ENCODE results near the gene ZFYVE27. TPM values are rescaled to one million over a fixed set of nuclear protein-coding genes. Genes with fewer than 3 reads are reported as not detected.

The ZFYVE27 gene
- total RNA-seq, 2 experiments from 2014 or later, result 23.9 to 31.9 TPM

GRCh38 chr10:97770255-97770654 is 33.3 kb downstream of the ZFYVE27 start:
- ChIA-PET POLR2A (no interaction called here), CTCF (no interaction called here)
- Mint-ChIP-seq H3K4me1 (peaks cover 8% of the 10 kb centered on the region), H3K27me3 (peaks cover 46% of the 10 kb centered on the region), H3K27ac (no peak overlapping the region), H3K36me3 (ENCODE audit: low read depth) (peaks cover 2% of the 10 kb centered on the region), H3K9me3 (no peaks in the 10 kb centered on the region), H3K4me3 (no peak overlapping the region)
- no peak for DNase-seq

GRCh38 chr10:97771055-97771891 is 34.3 kb downstream of the ZFYVE27 start:
- DNase-seq, result no peak
- Mint-ChIP-seq H3K4me1 (peaks cover 8% of the 10 kb centered on the region), H3K4me3 (peak overlapping the region; percentile 16), H3K36me3 (ENCODE audit: low read depth) (peaks cover 2% of the 10 kb centered on the region), H3K27ac (no peak overlapping the region), H3K27me3 (peaks cover 46% of the 10 kb centered on the region), H3K9me3 (no peaks in the 10 kb centered on the region)
- ChIA-PET POLR2A (no interaction called here), CTCF (no interaction called here)

GRCh38 chr10:97771913-97772823 is 35.2 kb downstream of the ZFYVE27 start, which contains the start of gene SFRP5:
Gene SFRP5 (minus strand): TSS chr10:97771999. CDS start chr10:97771833, 166 bp downstream.
- Mint-ChIP-seq H3K27me3 (peaks cover 46% of the 10 kb centered on the region), H3K36me3 (ENCODE audit: low read depth) (peaks cover 2% of the 10 kb centered on the region), H3K4me1 (peaks cover 8% of the 10 kb centered on the region), H3K4me3 (peak within 1 kb of the TSS; percentile 16), H3K9me3 (no peaks in the 10 kb centered on the region), H3K27ac (peak within 1 kb of the TSS; percentile 42)
- ChIA-PET CTCF (interaction anchor here (1.0 to 1.7 kb wide), 3 partner anchors 12 to 24 kb away, joined by 3 to 6 read pairs (median 6); no protein-coding TSS in a partner anchor), POLR2A (no interaction called here)
- no peak for DNase-seq

- DNase-seq, result no peak
- CTCF ChIA-PET, result interaction anchor here (1.0 to 1.7 kb wide), 3 partner anchors 13 to 23 kb away, joined by 3 to 6 read pairs (median 6); no protein-coding TSS in a partner anchor
- H3K4me1 Mint-ChIP-seq, result peaks cover 8% of the 10 kb centered on the region
- H3K36me3 Mint-ChIP-seq (ENCODE audit: low read depth), result peaks cover 2% of the 10 kb centered on the region
- no peak overlapping the region for H3K4me3 Mint-ChIP-seq
- no peaks in the 10 kb centered on the region for H3K9me3 Mint-ChIP-seq
- POLR2A ChIA-PET, result no interaction called here
- no peak overlapping the region for H3K27ac Mint-ChIP-seq
- peaks cover 46% of the 10 kb centered on the region for H3K27me3 Mint-ChIP-seq
Observed at GRCh38 chr10:97773096-97773495, 36.2 kb downstream of the ZFYVE27 start.

- Mint-ChIP-seq H3K4me3 (no peak overlapping the region), H3K4me1 (peaks cover 8% of the 10 kb centered on the region), H3K36me3 (ENCODE audit: low read depth) (peaks cover 2% of the 10 kb centered on the region), H3K27ac (no peak overlapping the region), H3K9me3 (no peaks in the 10 kb centered on the region), H3K27me3 (peaks cover 40% of the 10 kb centered on the region)
- ChIA-PET CTCF (interaction anchor here (0.6 to 1.2 kb wide), 3 partner anchors 9 to 95 kb away, joined by 3 read pairs; no protein-coding TSS in a partner anchor), POLR2A (no interaction called here)
- DNase-seq, result no peak
Observed at GRCh38 chr10:97774811-97775294, 37.9 kb downstream of the ZFYVE27 start.

- Mint-ChIP-seq H3K27me3 (peaks cover 22% of the 10 kb centered on the region), H3K27ac (no peak overlapping the region), H3K4me3 (no peak overlapping the region), H3K9me3 (no peaks in the 10 kb centered on the region), H3K4me1 (peaks cover 20% of the 10 kb centered on the region), H3K36me3 (ENCODE audit: low read depth) (peaks cover 1% of the 10 kb centered on the region)
- POLR2A ChIA-PET, result no interaction called here
- CTCF ChIA-PET, result interaction anchor here (1.0 kb wide), 1 partner anchor 11 kb away, joined by 3 read pairs; no protein-coding TSS in a partner anchor
- no peak for DNase-seq
Observed at GRCh38 chr10:97777143-97777542, 40.2 kb downstream of the ZFYVE27 start.

GRCh38 chr10:97778452-97779302 is 41.7 kb downstream of the ZFYVE27 start:
- Mint-ChIP-seq H3K27ac (no peak overlapping the region), H3K27me3 (peaks cover 6% of the 10 kb centered on the region), H3K4me1 (peaks cover 26% of the 10 kb centered on the region), H3K36me3 (ENCODE audit: low read depth) (no peaks in the 10 kb centered on the region), H3K9me3 (no peaks in the 10 kb centered on the region), H3K4me3 (no peak overlapping the region)
- CTCF ChIA-PET, result interaction anchor here (0.5 to 0.9 kb wide), 3 partner anchors 12 to 91 kb away, joined by 3 read pairs; no protein-coding TSS in a partner anchor
- no peak for DNase-seq
- POLR2A ChIA-PET, result no interaction called here

- Mint-ChIP-seq H3K9me3 (no peaks in the 10 kb centered on the region), H3K4me3 (no peak overlapping the region), H3K4me1 (peaks cover 26% of the 10 kb centered on the region), H3K36me3 (ENCODE audit: low read depth) (no peaks in the 10 kb centered on the region), H3K27ac (no peak overlapping the region), H3K27me3 (peaks cover 2% of the 10 kb centered on the region)
- CTCF ChIA-PET, result interaction anchor here (0.5 to 0.9 kb wide), 2 partner anchors 41 to 90 kb away, joined by 3 read pairs; no protein-coding TSS in a partner anchor
- DNase-seq, result no peak
- POLR2A ChIA-PET, result no interaction called here
Observed at GRCh38 chr10:97779492-97779891, 42.6 kb downstream of the ZFYVE27 start.

- Mint-ChIP-seq H3K27me3 (peaks cover 2% of the 10 kb centered on the region), H3K27ac (no peak overlapping the region), H3K4me3 (no peak overlapping the region), H3K9me3 (no peaks in the 10 kb centered on the region), H3K36me3 (ENCODE audit: low read depth) (no peaks in the 10 kb centered on the region), H3K4me1 (peaks cover 26% of the 10 kb centered on the region)
- no peak for DNase-seq
- CTCF ChIA-PET, result interaction anchor here (0.8 to 0.9 kb wide), 2 partner anchors 13 to 24 kb away, joined by 3 to 4 read pairs; no protein-coding TSS in a partner anchor
- POLR2A ChIA-PET, result no interaction called here
Observed at GRCh38 chr10:97779975-97780374, 43.0 kb downstream of the ZFYVE27 start.

- Mint-ChIP-seq H3K27me3 (peaks cover 2% of the 10 kb centered on the region), H3K9me3 (no peaks in the 10 kb centered on the region), H3K4me1 (peaks cover 26% of the 10 kb centered on the region), H3K4me3 (no peak overlapping the region), H3K36me3 (ENCODE audit: low read depth) (no peaks in the 10 kb centered on the region), H3K27ac (peak overlapping the region; percentile 90)
- DNase-seq, result no peak
- CTCF ChIA-PET, result interaction anchor here (0.6 to 0.9 kb wide), 2 partner anchors 25 to 59 kb away, joined by 3 to 4 read pairs; no protein-coding TSS in a partner anchor
- POLR2A ChIA-PET, result interaction anchor here (0.6 kb wide), 1 partner anchor 16 kb away, joined by 3 read pairs; no protein-coding TSS in a partner anchor
Observed at GRCh38 chr10:97780841-97781617, 44.1 kb downstream of the ZFYVE27 start.

- H3K9me3 Mint-ChIP-seq, result no peaks in the 10 kb centered on the region
- DNase-seq, result peak; percentile 25
- H3K36me3 Mint-ChIP-seq (ENCODE audit: low read depth), result no peaks in the 10 kb centered on the region
- peaks cover 2% of the 10 kb centered on the region for H3K27me3 Mint-ChIP-seq
- H3K4me1 Mint-ChIP-seq, result peaks cover 26% of the 10 kb centered on the region
- H3K4me3 Mint-ChIP-seq, result no peak overlapping the region
- H3K27ac Mint-ChIP-seq, result peak overlapping the region; percentile 90
- ChIA-PET POLR2A (no interaction called here), CTCF (interaction anchor here (0.6 to 0.9 kb wide), 2 partner anchors 11 to 58 kb away, joined by 3 to 4 read pairs; no protein-coding TSS in a partner anchor)
Observed at GRCh38 chr10:97781618-97782331, 44.8 kb downstream of the ZFYVE27 start.

All from activated CD4-positive, alpha-beta T cell treated with anti-CD3 and anti-CD28 coated beads, Interleukin-2, amount 10 ng/mL, durations not matched to agents 7 days and 5 days (primary cell).